Hindlimb muscle (tissue), 1 donor: ENCODE results near the gene RICTOR. TPM values are rescaled to one million over a fixed set of nuclear protein-coding genes. Genes with fewer than 3 reads are reported as not detected.
A peak's percentile ranks its signal among the peaks of the same experiment; 100 is the strongest.
"Not testable (repeated sequence)": the region's sequence is repeated elsewhere in the genome, so short reads cannot be mapped to it uniquely, and the experiment has no call there.

ENCODE experiments used
- DNase-seq: peaks from one replicate; pipeline ENCODE4 v3.0.0-alpha.2; 2013
- polyA plus RNA-seq: library from polyadenylated mRNA; unstranded; fragments of 120-200 nt; gene quantifications from one replicate; pipeline ENCODE4 v1.2.1, GENCODE V29; 2013; ENCODE audit not compliant: insufficient read length

Gene RICTOR
- polyA plus RNA-seq, 1 donor = 16.2 TPM

DNA sequence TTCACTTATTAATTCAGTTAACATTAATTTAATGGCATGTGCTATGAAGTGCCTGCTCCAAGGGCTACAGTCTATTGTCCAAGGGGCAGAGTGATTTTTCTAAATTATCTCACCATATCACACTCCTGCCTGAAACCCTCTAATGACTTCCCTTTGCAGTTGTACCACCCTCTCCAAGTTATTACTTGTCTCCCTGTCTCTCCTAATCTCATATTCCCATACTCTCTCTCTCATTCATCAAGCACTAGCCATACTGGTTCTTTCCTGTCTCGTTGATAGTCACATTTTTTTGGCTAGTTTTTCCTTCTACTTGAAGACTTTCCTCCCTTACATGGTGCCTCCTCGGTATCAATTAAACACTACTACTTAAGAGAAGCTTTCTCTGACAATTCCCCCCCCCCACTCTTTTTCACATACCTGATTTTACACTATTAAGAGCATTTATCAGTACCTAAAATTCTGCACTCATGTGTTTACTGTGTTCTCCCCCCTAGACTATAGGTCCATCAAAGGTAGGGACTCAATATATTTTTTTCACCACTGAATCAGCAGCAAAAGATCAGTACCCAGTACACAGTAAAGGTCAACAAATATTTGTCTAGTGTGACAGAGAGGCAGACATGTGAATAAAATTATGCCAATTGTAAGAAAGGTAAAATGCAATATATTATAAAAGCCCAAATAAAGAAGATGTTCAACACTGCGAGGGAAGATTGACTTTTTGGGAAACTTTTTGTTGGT, 19.0 kb downstream of the RICTOR start:
- no peak for DNase-seq

DNA sequence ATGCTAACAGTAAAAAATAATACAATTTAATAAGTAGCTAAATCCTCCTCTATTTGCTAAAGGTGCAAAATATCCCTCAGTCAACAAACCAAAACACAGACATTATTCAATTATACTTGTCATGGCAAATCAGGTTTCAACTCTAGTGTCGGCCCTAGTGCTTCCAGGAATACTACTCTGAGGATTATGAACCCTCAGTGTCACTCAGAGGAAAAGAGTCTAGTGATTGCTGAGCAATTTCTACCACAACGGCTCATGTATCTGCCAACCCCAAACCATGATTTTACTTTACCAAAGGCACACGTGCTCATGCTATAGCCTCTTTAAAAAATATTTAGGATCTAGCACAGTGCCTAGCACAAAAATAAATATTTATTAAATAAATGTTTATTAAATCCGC, 21.0 kb downstream of the RICTOR start:
- DNase-seq = no peak

DNA sequence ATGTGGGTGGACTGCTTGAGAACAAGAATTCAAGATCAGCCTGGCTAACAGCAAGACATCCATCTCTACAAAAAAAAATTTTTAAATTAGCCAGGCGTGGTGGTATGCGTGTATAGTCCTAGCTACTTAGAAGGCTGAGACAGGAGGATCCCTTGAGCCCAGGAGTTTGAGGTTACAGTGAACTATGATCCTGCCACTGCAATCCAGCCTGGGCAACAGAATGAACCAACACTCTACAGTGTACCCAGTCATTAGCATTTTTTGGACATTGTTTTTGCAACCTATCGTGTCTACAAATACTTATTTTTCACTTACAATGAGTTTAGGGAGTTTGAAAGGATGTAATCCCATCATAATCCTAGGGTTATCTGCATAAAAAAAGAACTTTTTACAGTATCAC, 22.1 kb downstream of the RICTOR start:
- no peak for DNase-seq

DNA sequence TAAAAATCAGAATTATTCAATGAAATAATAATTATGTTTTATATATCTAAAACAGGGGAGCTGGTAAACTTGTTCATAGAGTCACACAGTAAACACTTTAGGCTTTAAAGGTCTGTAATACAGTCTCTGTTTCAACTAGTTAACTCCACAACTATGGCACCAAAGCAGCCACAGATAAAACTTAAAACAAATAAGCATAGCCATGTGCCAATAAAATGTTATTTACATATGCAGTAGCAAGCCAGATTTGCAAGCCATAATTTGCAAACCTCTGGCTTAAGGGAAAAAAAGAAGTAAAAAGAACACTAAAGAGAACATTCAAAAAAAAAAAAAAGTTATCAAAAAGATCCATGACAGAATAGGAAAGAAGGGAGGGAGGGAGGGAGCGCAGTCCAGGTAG, 24.9 kb downstream of the RICTOR start:
- no peak for DNase-seq

DNA sequence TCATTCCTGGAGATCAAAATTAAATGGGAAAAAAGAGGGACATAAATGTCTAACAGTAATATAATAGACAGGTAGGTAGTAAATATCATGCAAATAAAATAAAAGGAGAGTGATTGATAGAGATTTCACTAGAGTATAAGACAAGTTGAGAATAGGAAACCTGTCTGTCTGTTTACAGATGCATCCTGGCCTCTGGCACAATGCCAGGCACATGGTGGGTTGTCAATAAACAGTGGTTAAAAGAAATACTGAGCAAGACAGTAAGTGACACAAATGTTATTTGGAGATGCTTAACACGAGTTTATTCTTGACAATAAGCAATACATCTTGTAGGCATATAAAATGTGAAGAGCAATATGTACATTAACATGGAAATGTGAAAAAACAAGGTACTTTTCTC, 33.3 kb downstream of the RICTOR start:
- no peak for DNase-seq

DNA sequence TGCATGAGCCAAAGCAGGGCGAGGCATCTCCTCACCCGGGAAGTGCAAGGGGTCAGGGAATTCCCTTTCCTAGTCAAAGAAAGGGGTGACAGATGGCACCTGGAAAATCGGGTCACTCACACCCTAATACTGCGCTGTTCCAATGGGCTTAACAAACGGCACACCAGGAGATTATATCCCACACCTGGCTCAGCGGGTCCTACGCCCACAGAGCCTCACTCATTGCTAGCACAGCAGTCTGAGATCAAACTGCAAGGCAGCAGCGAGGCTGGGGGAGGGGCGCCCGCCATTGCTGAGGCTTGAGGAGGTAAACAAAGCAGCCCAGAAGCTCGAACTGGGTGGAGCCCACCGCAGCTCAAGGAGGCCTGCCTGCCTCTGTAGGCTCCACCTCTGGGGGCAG, 39.7 kb downstream of the RICTOR start:
- not testable (repeated sequence) for DNase-seq

DNA sequence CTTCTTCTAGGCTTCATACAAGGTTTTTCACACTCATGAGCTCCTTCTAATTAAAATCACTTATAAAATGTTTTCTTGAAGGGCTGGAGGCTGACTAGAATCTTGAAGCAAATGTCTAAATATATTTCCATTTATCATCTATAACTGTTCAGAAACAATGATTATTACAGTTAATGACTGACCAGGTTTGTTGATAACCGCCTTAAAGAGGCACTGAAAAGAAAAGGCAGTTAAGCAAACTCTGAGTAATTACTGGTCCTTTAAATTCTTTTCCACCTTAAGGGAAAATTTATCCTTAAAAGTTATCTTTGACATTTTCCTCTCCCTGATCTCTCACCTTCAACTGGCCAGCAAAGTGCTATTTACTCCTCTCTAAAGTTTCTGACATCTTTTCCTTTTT, 43.2 kb downstream of the RICTOR start:
- DNase-seq = no peak

DNA sequence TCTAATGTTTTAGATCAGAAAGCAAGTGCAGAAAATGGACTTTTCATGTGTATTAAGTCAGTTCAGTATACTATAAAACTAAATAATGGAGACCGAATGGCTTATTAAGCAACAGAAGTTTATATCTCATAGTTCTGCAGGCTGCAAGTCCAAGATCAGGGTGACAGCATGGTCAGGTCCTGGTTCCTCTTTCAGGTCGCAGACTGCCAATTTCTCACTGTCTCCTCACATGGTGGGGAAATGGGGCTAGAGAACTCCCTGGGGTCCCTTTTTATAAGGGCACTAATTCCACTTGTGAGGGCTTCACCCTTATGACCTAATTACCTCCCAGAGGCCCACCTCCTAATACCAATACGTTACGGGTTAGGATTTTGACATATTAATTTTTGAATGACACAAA, 48.7 kb downstream of the RICTOR start:
- no peak for DNase-seq

DNA sequence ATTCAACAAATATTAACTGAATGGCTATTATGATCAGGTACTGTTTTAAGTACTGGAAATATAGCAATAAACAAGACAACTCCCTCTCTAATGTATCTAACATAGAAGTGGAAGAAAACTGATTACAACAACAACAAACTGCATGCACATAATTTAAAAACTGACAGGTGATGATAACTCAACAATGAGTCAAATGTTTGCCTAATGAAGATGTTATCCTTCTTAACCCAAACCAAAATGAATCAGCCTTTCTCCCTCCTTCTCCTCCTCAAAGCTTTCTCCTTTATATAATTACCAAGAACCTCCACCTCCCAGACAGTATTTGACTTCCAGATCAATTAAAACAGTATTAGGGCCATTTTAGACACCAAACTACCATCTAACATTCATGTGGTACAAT, 49.3 kb downstream of the RICTOR start:
- DNase-seq = no peak

DNA sequence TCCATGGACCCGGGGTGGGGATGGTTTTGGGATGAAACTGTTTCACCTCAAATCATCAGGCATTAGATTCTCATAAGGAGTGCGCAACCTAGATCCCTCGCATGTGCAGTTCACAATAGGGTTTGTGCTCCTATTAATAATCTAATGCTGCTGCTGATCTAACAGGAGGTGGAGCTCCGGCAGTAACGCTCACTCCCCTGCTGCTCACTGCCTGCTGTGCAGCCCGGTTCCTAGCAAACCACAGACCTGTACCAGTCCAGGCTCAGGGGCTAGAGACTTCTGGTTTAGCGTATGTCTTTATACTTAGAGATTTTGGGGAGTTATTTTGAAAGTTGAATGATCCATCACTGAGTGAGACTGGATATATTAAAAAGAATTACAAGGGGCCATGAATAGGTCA, 50.2 kb downstream of the RICTOR start:
- DNase-seq = no peak

DNA sequence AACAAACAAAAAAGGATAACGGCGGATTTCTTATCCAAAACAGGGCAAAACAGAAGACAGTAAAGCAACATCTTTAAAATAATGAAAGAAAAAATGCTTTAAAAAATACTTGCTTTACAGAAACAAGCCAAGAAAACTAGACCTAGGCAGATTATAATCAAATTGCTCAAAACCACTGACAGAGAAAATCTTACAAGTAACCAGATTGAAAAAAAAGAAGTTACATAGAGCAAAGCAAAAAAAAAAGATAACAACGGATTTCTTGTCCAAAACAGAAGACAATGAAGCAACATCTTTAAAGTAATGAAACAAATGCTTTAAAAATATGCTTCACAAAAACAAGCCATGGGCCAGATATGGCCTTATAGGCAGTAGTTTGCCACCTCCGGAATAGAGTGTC, 51.1 kb downstream of the RICTOR start:
- no peak for DNase-seq

DNA sequence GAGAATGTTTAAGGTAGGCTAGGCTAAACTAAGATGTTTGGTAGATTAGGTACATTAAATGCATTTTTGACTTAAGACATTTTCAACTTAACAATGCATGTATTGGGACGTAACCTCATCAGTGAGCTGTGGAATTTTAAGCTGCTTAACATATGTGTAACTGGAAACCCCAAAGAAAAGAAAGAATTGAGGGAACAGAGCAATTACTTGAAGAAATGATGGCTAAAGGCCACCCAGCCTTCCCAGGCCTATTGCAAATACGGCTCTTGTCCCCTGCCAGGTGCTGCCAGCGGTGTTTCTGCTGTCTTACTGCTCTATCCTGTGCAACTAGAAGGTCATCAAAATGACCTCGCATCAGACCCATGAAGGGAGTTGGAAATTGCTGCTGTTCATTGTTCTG, 52.0 kb downstream of the RICTOR start:
- DNase-seq = no peak

DNA sequence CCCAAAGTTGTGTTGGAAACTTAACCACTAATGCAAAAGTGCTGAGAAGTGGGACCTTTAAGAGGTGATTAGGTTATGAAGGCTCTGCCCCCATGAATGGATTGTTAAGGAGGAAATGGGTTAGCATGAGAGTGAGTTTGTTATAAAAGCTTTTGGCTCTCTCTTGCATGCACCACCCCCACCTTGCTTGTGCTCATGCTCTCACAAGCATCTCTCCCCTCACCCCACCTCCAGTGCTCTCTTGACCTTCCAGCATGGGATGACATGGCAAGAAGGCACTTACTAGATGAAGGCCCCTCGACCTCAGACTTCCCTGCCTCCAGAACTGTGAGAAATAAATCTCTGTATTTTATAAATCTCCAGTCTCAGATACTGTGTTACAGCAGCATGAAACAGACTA, 52.8 kb downstream of the RICTOR start:
- DNase-seq = no peak

DNA sequence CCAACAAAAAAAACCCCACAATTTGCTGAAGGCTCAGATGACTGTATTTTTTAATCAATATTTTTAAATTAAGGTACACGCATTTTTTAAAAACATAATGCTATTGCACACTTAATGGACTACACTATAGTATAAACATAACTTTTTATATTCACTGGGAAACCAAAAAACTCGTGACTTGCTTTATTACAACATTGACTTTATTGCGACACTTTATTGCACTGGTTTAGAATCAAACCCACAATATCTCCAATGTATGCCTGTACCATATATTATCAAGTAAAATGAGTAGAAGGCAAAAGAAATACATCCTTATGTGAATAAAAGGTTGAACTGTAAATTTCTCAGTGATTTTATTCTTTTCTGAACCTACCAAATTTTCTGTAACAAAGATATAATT, 53.7 kb downstream of the RICTOR start:
- no peak for DNase-seq

DNA sequence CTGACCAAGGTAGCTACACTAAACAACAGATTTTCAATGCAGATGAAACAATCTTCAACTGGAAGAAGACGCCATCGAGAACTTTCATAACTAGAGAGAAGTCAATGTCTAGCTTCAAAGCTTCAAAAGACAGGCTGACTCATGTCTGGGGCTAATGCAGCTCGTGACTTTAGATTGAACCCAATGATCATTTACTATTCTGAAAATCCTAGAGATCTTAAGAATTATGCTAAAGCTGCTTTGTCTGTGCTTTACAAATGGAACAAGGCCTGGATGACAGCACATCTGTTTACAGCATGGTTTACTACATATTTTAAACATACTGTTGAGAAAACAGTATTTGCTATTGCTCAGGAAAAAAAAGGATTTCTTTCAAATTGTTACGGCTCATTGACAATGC, 54.9 kb downstream of the RICTOR start:
- DNase-seq = no peak

DNA sequence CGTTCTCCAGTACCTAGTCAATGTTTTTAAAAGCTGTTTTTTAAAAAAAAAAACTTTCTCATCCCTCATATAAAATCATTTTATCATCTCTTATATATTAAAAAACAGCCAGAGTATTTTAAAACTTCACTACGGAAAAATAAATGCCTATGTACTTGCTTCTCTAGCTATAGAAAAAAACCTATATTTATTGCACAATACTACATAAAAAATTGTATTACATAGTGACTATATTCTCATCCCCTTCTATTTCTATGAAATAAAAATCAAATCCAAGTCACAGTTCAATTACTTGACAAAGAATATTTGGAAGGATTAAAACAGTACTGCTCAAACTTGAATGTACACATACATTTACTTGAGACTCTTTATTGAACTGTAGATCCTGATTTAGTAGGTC, 56.7 kb downstream of the RICTOR start:
- no peak for DNase-seq

DNA sequence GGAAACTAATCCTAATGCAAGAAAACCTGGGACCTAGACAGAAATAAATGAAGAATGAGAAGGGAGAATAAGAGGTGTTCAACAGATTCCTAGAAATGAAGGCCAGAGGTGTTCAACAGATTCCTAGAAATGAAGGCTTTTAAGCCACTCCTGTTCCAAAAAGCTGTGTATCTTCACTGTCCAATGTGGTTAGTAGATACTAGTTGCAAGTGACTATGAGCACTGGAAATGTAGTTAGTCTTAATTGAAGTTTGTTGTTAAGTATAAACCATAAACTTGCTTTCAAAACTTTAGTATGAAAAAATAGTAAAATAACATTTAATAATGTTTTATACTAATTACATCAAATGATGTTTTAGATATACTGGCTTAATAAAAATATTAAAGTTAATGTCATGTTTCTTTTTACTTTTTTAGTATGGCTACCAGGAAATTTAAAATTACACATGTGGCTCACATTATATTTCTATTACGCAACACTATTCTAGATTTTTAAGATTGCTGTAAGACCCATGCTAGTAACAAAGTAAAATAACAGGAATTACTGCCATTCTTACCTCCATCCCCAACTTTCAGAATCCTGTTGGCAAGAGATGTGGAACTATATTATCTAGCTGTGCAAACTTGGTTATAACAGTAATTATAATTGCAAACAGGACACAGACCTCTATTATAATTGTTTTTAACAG, 57.5 kb downstream of the RICTOR start:
- no peak for DNase-seq

DNA sequence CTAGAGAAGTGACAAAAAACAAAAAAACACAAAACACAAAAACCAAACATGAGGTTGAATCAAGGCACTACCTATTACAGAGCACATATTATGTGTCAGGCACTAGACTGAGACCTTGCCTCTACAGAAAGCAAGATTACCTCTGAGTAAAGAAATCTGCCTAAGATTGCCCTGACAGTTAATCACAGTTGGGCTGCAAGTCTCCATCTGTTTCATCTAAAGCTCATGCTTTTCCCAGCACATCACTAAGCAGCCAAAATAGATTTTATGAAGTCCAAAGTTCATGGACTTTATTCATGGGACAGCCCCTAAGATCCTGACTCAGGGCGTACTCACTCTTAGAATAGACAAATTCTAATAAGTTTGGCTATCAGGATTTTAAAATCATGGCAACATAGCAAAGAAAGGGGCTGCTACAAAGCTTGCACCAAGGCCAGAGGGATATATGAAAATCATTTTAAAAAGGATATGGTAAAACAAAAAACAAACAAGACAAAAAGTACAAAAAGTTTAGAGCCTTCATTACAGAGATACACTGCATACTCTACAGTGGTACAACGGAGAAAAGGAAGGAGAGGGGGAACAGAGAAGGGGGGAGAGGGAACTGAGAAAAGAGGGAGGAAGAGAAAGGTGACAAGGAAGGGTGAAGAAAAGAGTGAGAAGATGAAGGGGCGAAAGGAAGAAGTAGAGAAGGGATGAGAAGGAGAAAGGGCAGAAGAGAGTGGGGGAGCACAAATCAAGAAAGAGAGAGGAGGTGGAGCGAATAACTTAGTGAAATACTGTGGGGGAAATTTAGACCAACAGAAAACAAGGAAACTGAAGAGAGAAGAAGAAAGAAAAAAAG, 58.2 kb downstream of the RICTOR start:
- peak; percentile 40 for DNase-seq

DNA sequence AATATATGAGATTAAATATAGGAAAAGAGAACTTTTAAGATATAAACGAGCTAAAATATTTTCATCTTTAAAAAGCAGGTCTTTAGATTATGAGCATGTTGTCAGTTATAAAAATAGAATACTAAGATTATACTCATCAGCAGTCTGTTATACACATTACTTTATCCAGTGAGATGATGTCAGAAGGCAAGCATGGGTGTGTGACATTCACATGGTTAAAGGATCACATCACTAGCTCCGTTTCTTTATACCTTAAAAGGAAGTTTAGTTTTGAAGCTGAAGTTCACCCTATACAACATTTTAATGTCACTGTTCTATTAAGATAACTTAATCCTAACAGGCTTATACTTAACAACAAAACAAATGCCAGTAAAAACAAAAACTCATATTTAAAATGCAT, 59.6 kb downstream of the RICTOR start:
- DNase-seq = no peak

DNA sequence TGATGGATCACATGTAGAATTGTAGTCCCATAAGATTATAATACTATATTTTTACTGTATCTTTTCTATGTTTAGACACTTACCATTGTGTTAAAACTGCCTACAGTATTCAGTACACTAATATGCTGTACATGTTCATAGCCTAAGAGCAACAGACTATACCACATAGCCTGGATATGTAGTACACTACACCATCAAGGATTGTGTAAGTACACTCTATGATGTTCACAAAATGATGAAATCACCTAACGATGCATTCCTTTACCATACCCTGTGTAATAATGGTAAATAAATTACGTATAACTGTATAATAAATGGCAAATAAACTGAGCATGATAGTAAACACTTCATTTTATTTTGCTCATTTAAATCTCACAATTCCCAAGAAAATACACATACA, 60.3 kb downstream of the RICTOR start:
- no peak for DNase-seq

DNA sequence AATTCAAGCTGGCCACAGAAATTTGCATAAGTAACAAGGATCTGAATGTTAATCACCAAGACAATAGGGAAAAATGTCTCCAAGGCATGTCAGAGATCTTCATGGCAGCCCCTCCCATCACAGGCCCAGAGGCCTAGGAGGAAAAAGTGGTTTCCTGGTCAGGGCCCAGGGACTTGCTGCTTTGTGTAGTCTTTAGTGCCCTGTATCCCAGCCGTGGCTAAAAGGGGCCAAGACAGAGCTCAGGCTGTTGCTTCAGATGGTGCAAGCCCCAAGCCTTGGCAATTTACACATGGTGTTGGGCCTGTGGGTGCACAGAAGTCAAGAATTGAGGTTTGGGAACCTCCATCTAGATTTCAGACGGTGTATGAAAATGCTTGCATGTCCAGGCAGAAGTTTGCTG, 63.2 kb downstream of the RICTOR start:
- not testable (repeated sequence) for DNase-seq

DNA sequence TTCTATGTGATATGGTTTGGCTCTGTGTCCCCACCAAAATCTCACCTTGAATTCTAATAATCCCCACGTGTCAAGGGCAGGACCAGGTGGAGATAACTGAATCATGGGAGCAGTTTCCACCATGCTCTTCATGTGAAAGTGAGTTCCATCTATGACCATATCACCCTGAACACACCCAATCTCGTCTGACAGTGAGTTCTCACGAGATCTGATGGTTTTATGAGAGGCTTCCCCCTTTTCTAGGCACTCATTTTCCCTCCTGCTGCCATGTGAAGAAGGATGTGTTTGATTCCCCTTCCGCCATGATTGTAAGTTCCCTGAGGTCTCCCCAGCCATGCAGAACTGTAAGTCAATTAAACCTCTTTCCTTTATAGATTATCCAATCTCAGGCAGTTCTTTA, 64.2 kb downstream of the RICTOR start:
- no peak for DNase-seq

DNA sequence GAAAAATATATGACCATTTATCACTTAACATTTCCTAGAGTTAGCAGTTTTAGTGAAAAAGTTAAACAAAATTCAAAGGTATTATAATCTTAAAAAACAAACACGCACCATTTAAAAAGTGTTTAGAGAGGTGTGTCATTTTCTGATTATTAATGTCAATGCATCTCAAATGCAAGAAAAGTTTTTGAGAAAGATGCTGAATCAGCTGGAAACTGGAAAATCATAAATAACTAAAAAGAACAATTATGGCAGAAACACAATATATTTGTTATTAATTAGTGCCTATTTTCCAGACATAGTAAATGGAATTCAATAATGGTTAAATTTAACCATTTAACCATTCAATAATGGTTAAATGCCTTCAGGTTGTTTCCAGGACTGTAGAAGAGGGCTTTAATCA, 64.9 kb downstream of the RICTOR start:
- no peak for DNase-seq

DNA sequence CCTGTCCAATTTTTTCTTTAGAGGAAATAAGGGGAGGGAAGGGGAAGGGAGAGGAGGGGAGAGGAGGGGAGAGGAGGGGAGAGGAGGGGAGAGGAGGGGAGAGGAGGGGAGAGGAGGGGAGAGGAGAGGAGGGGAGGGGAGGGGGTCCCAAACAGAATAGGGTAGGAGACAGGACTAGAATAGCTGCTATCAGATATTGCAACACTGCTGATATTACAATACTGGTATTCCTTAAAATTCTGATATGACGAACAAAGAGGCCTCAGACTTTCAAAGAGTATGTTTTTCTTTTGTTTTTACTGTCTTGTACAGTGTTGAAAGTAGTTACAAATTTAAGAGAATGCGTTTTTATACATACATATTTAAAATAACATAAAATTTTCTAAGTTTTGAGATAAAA, 67.5 kb downstream of the RICTOR start:
- DNase-seq = no peak
